ENCODE data around the gene RPL22. TPM values are rescaled to one million over a fixed set of nuclear protein-coding genes. Genes with fewer than 3 reads are reported as not detected.

RPL22 gene
- total RNA-seq, 1 donor from 2014 or later: 463 TPM

GRCh38 chr1:6142036-6142621 lies 57.3 kb downstream of the RPL22 start:
- H3K27me3 Mint-ChIP-seq: peaks cover 2% of the 10 kb centered on the region
- H3K4me3 Mint-ChIP-seq: no peak overlapping the region
- H3K4me1 Mint-ChIP-seq: no peaks in the 10 kb centered on the region
- no peaks in the 10 kb centered on the region for H3K36me3 Mint-ChIP-seq (ENCODE audit: low read depth)
- H3K27ac Mint-ChIP-seq: no peak overlapping the region
- H3K9me3 Mint-ChIP-seq: no peaks in the 10 kb centered on the region
- no peak for DNase-seq
- intact Hi-C loops (cut with micrococcal nuclease): no loop called here

GRCh38 chr1:6141592-6141991 lies 57.8 kb downstream of the RPL22 start:
- peak; percentile 74 for DNase-seq
- H3K4me1 Mint-ChIP-seq: no peaks in the 10 kb centered on the region
- no peaks in the 10 kb centered on the region for H3K9me3 Mint-ChIP-seq
- no peak overlapping the region for H3K4me3 Mint-ChIP-seq
- H3K27ac Mint-ChIP-seq: no peak overlapping the region
- intact Hi-C loops (cut with micrococcal nuclease): no loop called here
- H3K36me3 Mint-ChIP-seq (ENCODE audit: low read depth): no peaks in the 10 kb centered on the region
- peaks cover 2% of the 10 kb centered on the region for H3K27me3 Mint-ChIP-seq

- H3K4me3 Mint-ChIP-seq: no peak overlapping the region
- H3K9me3 Mint-ChIP-seq: no peaks in the 10 kb centered on the region
- DNase-seq: no peak
- H3K27ac Mint-ChIP-seq: no peak overlapping the region
- H3K36me3 Mint-ChIP-seq (ENCODE audit: low read depth): no peaks in the 10 kb centered on the region
- H3K4me1 Mint-ChIP-seq: no peaks in the 10 kb centered on the region
- intact Hi-C loops (cut with micrococcal nuclease): no loop called here
- peaks cover 2% of the 10 kb centered on the region for H3K27me3 Mint-ChIP-seq
Observed at GRCh38 chr1:6140413-6140812, 59.0 kb downstream of the RPL22 start.

GRCh38 chr1:6137758-6138157 lies 61.6 kb downstream of the RPL22 start:
- DNase-seq: no peak
- H3K27me3 Mint-ChIP-seq: peaks cover 2% of the 10 kb centered on the region
- H3K4me3 Mint-ChIP-seq: no peak overlapping the region
- H3K36me3 Mint-ChIP-seq (ENCODE audit: low read depth): no peaks in the 10 kb centered on the region
- intact Hi-C loops (cut with micrococcal nuclease): no loop called here
- no peaks in the 10 kb centered on the region for H3K4me1 Mint-ChIP-seq
- H3K9me3 Mint-ChIP-seq: no peaks in the 10 kb centered on the region
- no peak overlapping the region for H3K27ac Mint-ChIP-seq

GRCh38 chr1:6136516-6137220 lies 62.7 kb downstream of the RPL22 start:
- Mint-ChIP-seq H3K4me3 (no peak overlapping the region), H3K36me3 (ENCODE audit: low read depth) (no peaks in the 10 kb centered on the region), H3K27ac (no peak overlapping the region), H3K27me3 (peaks cover 2% of the 10 kb centered on the region), H3K9me3 (no peaks in the 10 kb centered on the region), H3K4me1 (no peaks in the 10 kb centered on the region)
- DNase-seq: no peak
- intact Hi-C loops (cut with micrococcal nuclease): no loop called here

Other genes with a start within 250 kb of the RPL22 start
- gene NPHP4, start 207.2 kb downstream of the RPL22 start, total RNA-seq: 20.0 and 21.0 TPM in 2 replicates
- gene KCNAB2, start 153.7 kb downstream of the RPL22 start, total RNA-seq: 261 and 262 TPM in 2 replicates
- 0.59 and 0.63 TPM in 2 replicates for gene CHD5, start 19.3 kb downstream of the RPL22 start, total RNA-seq
- gene RNF207, start 6.5 kb upstream of the RPL22 start, total RNA-seq: 53.2 and 54.7 TPM in 2 replicates
- gene ICMT, start 36.4 kb upstream of the RPL22 start, total RNA-seq: 67.6 and 69.4 TPM in 2 replicates
- not detected in 2 replicates for gene HES3, start 44.6 kb upstream of the RPL22 start, total RNA-seq
- gene GPR153, start 61.5 kb upstream of the RPL22 start, total RNA-seq: 1.3 and 1.7 TPM in 2 replicates
- 133 and 136 TPM in 2 replicates for gene ACOT7, start 194.2 kb upstream of the RPL22 start, total RNA-seq
- 0.19 and 0.26 TPM in 2 replicates for gene HES2, start 220.3 kb upstream of the RPL22 start, total RNA-seq
- gene ESPN, start 225.2 kb upstream of the RPL22 start, total RNA-seq: 0.49 and 1.3 TPM in 2 replicates